Parathyroid adenoma (tissue), 2 donors: Measurements from ENCODE around the gene DVL1.

Source experiments
- H2AFZ ChIP-seq: fragments of 300-600 bp; sonication (generic); one replicate; pipeline ENCODE4 v1.7.0; 2017; ENCODE audit warnings: antibody characterized with exemption, mild to moderate bottlenecking
- H3K27ac ChIP-seq: fragments of 300-600 bp; sonication (generic); one replicate; pipeline ENCODE4 v1.7.0; 2017
- H3K27me3 ChIP-seq: fragments of 300-600 bp; sonication (generic); one replicate; pipeline ENCODE4 v1.7.0; 2017; ENCODE audit warnings: low read length; ENCODE audit not compliant: control insufficient read depth, insufficient read depth
- H3K36me3 ChIP-seq: fragments of 300-600 bp; sonication (generic); one replicate; pipeline ENCODE4 v1.7.0; 2017; ENCODE audit warnings: low read length; ENCODE audit not compliant: control insufficient read depth, insufficient read depth
- H3K4me1 ChIP-seq: fragments of 300-600 bp; sonication (generic); one replicate; pipeline ENCODE4 v1.7.0; 2017; ENCODE audit warnings: control low read depth
- H3K4me2 ChIP-seq: fragments of 300-600 bp; sonication (generic); one replicate; pipeline ENCODE4 v1.7.0; 2017; ENCODE audit warnings: low read length
- H3K4me3 ChIP-seq: fragments of 300-600 bp; sonication (generic); one replicate; pipeline ENCODE4 v1.7.0; 2017; ENCODE audit warnings: low read depth, low read length
- H3K79me2 ChIP-seq: fragments of 300-600 bp; sonication (generic); one replicate; pipeline ENCODE4 v1.7.0; 2017; ENCODE audit warnings: control low read depth
- H3K9ac ChIP-seq: fragments of 300-600 bp; sonication (generic); one replicate; pipeline ENCODE4 v1.7.0; 2017; ENCODE audit warnings: mild to moderate bottlenecking
- H3K9me3 ChIP-seq: fragments of 300-600 bp; sonication (generic); one replicate; pipeline ENCODE4 v1.7.0; 2017; ENCODE audit warnings: low read length; ENCODE audit not compliant: control insufficient read depth
- CTCF ChIP-seq: fragments of 300-600 bp; sonication (generic); IDR thresholded peaks from one replicate; pipeline ENCODE4 v1.7.0; 2017; ENCODE audit warnings: antibody characterized with exemption, mild to moderate bottlenecking
- donor health status: primary hyperparathyroidism.

DVL1 gene

GRCh38 chr1:1308756-1309250, 40.4 kb downstream of the DVL1 start:
- Histone ChIP-seq H3K4me1 (peaks cover 3% of the 10 kb centered on the region), H3K9ac (peak overlapping the region; percentile 37), H3K4me2 (peak overlapping the region; percentile 86), H3K27ac (peak overlapping the region; percentile 47), H3K27me3 (no peaks in the 10 kb centered on the region), H3K36me3 (no peaks in the 10 kb centered on the region), H3K79me2 (no peaks in the 10 kb centered on the region), H3K4me3 (peak overlapping the region; percentile 85), H2AFZ (peak overlapping the region; percentile 79), H3K9me3 (no peaks in the 10 kb centered on the region)
- TF ChIP-seq CTCF = no peak

GRCh38 chr1:1307923-1308755, 41.1 kb downstream of the DVL1 start, which contains the start of the genes ACAP3 and PUSL1:
TSS of gene ACAP3 (minus strand) at chr1:1307930. CDS start at chr1:1307815, 115 bp downstream.
TSS of gene PUSL1 (plus strand) at chr1:1308597. CDS start at chr1:1308644, 47 bp downstream.
- Histone ChIP-seq H3K4me1 (peaks cover 3% of the 10 kb centered on the region), H3K79me2 (no peaks in the 10 kb centered on the region), H3K9me3 (no peaks in the 10 kb centered on the region), H3K9ac (peak within 1 kb of the TSS; percentile 37), H2AFZ (peak within 1 kb of the TSS; percentile 79), H3K27me3 (no peaks in the 10 kb centered on the region), H3K4me2 (peak within 1 kb of the TSS; percentile 97), H3K27ac (peak within 1 kb of the TSS; percentile 77), H3K36me3 (no peaks in the 10 kb centered on the region), H3K4me3 (peak within 1 kb of the TSS; percentile 85)
- TF ChIP-seq CTCF = no peak

GRCh38 chr1:1307261-1307922, 41.8 kb downstream of the DVL1 start:
- peak overlapping the region; percentile 39 for H3K4me3 ChIP-seq
- H3K27ac ChIP-seq = no peak overlapping the region
- H3K27me3 ChIP-seq = no peaks in the 10 kb centered on the region
- H3K4me1 ChIP-seq = peaks cover 3% of the 10 kb centered on the region
- TF ChIP-seq CTCF = no peak
- no peak overlapping the region for H3K9ac ChIP-seq
- no peaks in the 10 kb centered on the region for H3K36me3 ChIP-seq
- no peak overlapping the region for H2AFZ ChIP-seq
- H3K79me2 ChIP-seq = no peaks in the 10 kb centered on the region
- H3K9me3 ChIP-seq = no peaks in the 10 kb centered on the region
- H3K4me2 ChIP-seq = peak overlapping the region; percentile 42

- TF ChIP-seq CTCF = no peak
- Histone ChIP-seq H2AFZ (no peak overlapping the region), H3K36me3 (no peaks in the 10 kb centered on the region), H3K9ac (no peak overlapping the region), H3K4me2 (peak overlapping the region; percentile 42), H3K4me3 (peak overlapping the region; percentile 39), H3K27me3 (no peaks in the 10 kb centered on the region), H3K27ac (no peak overlapping the region), H3K4me1 (peaks cover 3% of the 10 kb centered on the region), H3K79me2 (no peaks in the 10 kb centered on the region), H3K9me3 (no peaks in the 10 kb centered on the region)
Measured at GRCh38 chr1:1306661-1307260, 42.5 kb downstream of the DVL1 start.
